ENCODE results near the gene TMEM156.

GRCh38 chr4:38939165-38939564 lies 93.0 kb downstream of the TMEM156 start:
- TF ChIP-seq, protein P1, sequence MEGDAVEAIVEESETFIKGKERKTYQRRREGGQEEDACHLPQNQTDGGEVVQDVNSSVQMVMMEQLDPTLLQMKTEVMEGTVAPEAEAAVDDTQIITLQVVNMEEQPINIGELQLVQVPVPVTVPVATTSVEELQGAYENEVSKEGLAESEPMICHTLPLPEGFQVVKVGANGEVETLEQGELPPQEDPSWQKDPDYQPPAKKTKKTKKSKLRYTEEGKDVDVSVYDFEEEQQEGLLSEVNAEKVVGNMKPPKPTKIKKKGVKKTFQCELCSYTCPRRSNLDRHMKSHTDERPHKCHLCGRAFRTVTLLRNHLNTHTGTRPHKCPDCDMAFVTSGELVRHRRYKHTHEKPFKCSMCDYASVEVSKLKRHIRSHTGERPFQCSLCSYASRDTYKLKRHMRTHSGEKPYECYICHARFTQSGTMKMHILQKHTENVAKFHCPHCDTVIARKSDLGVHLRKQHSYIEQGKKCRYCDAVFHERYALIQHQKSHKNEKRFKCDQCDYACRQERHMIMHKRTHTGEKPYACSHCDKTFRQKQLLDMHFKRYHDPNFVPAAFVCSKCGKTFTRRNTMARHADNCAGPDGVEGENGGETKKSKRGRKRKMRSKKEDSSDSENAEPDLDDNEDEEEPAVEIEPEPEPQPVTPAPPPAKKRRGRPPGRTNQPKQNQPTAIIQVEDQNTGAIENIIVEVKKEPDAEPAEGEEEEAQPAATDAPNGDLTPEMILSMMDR (IDR thresholded peaks at IDR 0.05), result no peak
- TF ChIP-seq ZFX (IDR thresholded peaks at IDR 0.05; ENCODE audit: borderline replicate concordance), result no peak
